Neural cell (in vitro differentiated cells): Measurements from ENCODE around the gene NELL1.

Experiments used
- CTCF ChIP-seq: fragments of 450-650 bp; IDR thresholded peaks from 2 replicates; pipeline ENCODE4 v1.5.1; 2014; ENCODE audit warnings: antibody characterized with exemption, mild to moderate bottlenecking, moderate library complexity; ENCODE audit not compliant: poor library complexity, severe bottlenecking
- EP300 ChIP-seq: fragments of 450-650 bp; conservative IDR thresholded peaks from 2 replicates; pipeline ENCODE4 v1.6.1; 2014; ENCODE audit warnings: antibody characterized with exemption, mild to moderate bottlenecking, moderate library complexity; ENCODE audit not compliant: poor library complexity, severe bottlenecking
- EZH2 ChIP-seq: fragments of 200-600, 300-800 bp; shearing (Covaris generic), sonication (generic); IDR thresholded peaks from 2 replicates; pipeline ENCODE4 v1.6.1; 2014; ENCODE audit warnings: antibody characterized with exemption, low read length, borderline replicate concordance, mild to moderate bottlenecking; ENCODE audit not compliant: insufficient read depth, poor library complexity, severe bottlenecking
- POLR2AphosphoS5 ChIP-seq: IDR thresholded peaks from 2 replicates; pipeline ENCODE4 v1.6.1; 2012
- RAD21 ChIP-seq: fragments of 450-650 bp; conservative IDR thresholded peaks from 2 replicates; pipeline ENCODE4 v1.6.1; 2014; ENCODE audit warnings: antibody characterized with exemption, mild to moderate bottlenecking, moderate library complexity
- REST ChIP-seq: IDR thresholded peaks from 2 replicates; pipeline ENCODE4 v1.6.1; 2012; ENCODE audit warnings: borderline replicate concordance
- SMC3 ChIP-seq: fragments of 450-650 bp; conservative IDR thresholded peaks from 2 replicates; pipeline ENCODE4 v1.6.1; 2014; ENCODE audit warnings: antibody characterized with exemption, mild to moderate bottlenecking, moderate library complexity; ENCODE audit not compliant: poor library complexity

GRCh38 chr11:20844630-20845029 lies 175.2 kb downstream of the NELL1 start:
- no peak for TF ChIP-seq RAD21
- no peak for TF ChIP-seq CTCF
- no peak for TF ChIP-seq SMC3
- no peak for TF ChIP-seq EZH2
- no peak for TF ChIP-seq EP300
- TF ChIP-seq REST = no peak
- no peak for TF ChIP-seq POLR2AphosphoS5
